Measurements from ENCODE around the gene CSAG3. TPM values are rescaled to one million over a fixed set of nuclear protein-coding genes. Genes with fewer than 3 reads are reported as not detected.

CSAG3 gene
- total RNA-seq, 1 experiment from 2014 or later = 44.1 TPM

GRCh38 chrX:152735101-152735500 lies 23.9 kb upstream of the CSAG3 start:
- Histone ChIP-seq H3K4me3 (replicated peaks in 1 of 2; ENCODE audit: low read depth in 1 of 2, low read length in 2 of 2) (no peak overlapping the region), H3K27me3 (ENCODE audit: insufficient read depth, low read length) (no peaks in the 10 kb centered on the region), H3K27ac (ENCODE audit: low read depth, low read length) (no peak overlapping the region), H3K9me2 (ENCODE audit: insufficient read depth) (no peaks in the 10 kb centered on the region), H3K9me3 (ENCODE audit: control insufficient read depth in 1 of 2, insufficient read depth in 1 of 2, low read depth in 1 of 2, low read length in 2 of 2) (no peaks in the 10 kb centered on the region), H3K9ac (ENCODE audit: low read length) (no peak overlapping the region), H3K4me2 (ENCODE audit: low read length) (no peak overlapping the region), H3K79me2 (ENCODE audit: insufficient read depth, low read length) (no peaks in the 10 kb centered on the region), H3K4me1 (ENCODE audit: control insufficient read depth in 1 of 2, insufficient read depth in 2 of 2, low read length in 2 of 2) (no peaks in the 10 kb centered on the region), H2AFZ (ENCODE audit: low read depth, low read length, poor library complexity, severe bottlenecking) (no peak overlapping the region), H4K20me1 (ENCODE audit: insufficient read depth) (no peaks in the 10 kb centered on the region), H3K36me3 (ENCODE audit: control insufficient read depth in 1 of 2, insufficient read depth in 2 of 2, low read length in 2 of 2) (no peaks in the 10 kb centered on the region)
- TF ChIP-seq TCF7L2 (IDR thresholded peaks at IDR 0.05; ENCODE audit: borderline replicate concordance, extremely low read depth, insufficient read depth, insufficient read length) (no peak), JUND (IDR thresholded peaks at IDR 0.05) (no peak), MAX (IDR thresholded peaks at IDR 0.05) (no peak), REST (IDR thresholded peaks at IDR 0.05; ENCODE audit: low read depth) (no peak), CEBPB (IDR thresholded peaks at IDR 0.05; ENCODE audit: low read depth) (no peak), YY1 (IDR thresholded peaks at IDR 0.05; ENCODE audit: extremely low read depth, insufficient replicate concordance, low read depth, low read length) (no peak), ZBTB33 (IDR thresholded peaks at IDR 0.05; ENCODE audit: extremely low read depth, insufficient replicate concordance, low read length) (no peak), ELF1 (IDR thresholded peaks at IDR 0.05; ENCODE audit: borderline replicate concordance, low read depth) (no peak), FOSL1 (IDR thresholded peaks at IDR 0.05; ENCODE audit: low read depth) (no peak), EZH2phosphoT487 (IDR thresholded peaks at IDR 0.05; ENCODE audit: borderline replicate concordance) (no peak), ZNF274 (IDR thresholded peaks at IDR 0.05; ENCODE audit: low read depth, low read length) (no peak), SP1 (IDR thresholded peaks at IDR 0.05; ENCODE audit: low read depth) (no peak), POLR2AphosphoS5 (IDR thresholded peaks at IDR 0.05; ENCODE audit: low read depth, low read length) (no peak), EZH2 (IDR thresholded peaks at IDR 0.05) (no peak), ZFX (IDR thresholded peaks at IDR 0.05) (no peak)
- ChIA-PET POLR2A (no interaction called here), RAD21 (ENCODE audit: low non-redundant PET in 1 of 2, low total read pairs in 2 of 2, uncharacterized antibody in 2 of 2, unreplicated experiment in 2 of 2) (no interaction called here), CTCF (no interaction called here)
- DNase-seq (ENCODE audit: low read depth, low spot score) (no peak), ATAC-seq (no peak)
- intact Hi-C loops (cut with micrococcal nuclease) = no loop called here
- BruUV-seq (replicated peaks) = no TSS peak
